Panc1 (cell line): ENCODE data around the gene DPEP2NB. TPM values are rescaled to one million over a fixed set of nuclear protein-coding genes. Genes with fewer than 3 reads are reported as not detected.
"Not testable (repeated sequence)": the region's sequence is repeated elsewhere in the genome, so short reads cannot be mapped to it uniquely, and the experiment has no call there.

Experiments used
- ATAC-seq: fragments of 200-7000 bp; cut with Tn5 transposase; 2 replicates; pipeline ENCODE4 v1.9.1; 2020; ENCODE audit warnings: mild to moderate bottlenecking, moderate library complexity
- BruUV-seq: library from RNA; stranded (reverse); fragments of 400-500 nt; replicated peaks from 2 replicates; lab custom pipeline; 2021; lab: Mats Ljungman, UMichigan
- CTCF ChIA-PET: fragments of 300-600 bp; sonication (Branson Sonifier 250); formaldehyde crosslinking; loops from one replicate; lab custom pipeline; 2022; ENCODE audit warnings: antibody characterized with exemption; lab: Charles Lee
- POLR2A ChIA-PET: fragments of 300-600 bp; sonication (Branson Sonifier 250); formaldehyde crosslinking; loops from one replicate; lab custom pipeline; 2022; ENCODE audit warnings: antibody characterized with exemption; lab: Charles Lee
- DNase-seq: peaks from one replicate; pipeline ENCODE4 v3.0.0-alpha.2; 2010; ENCODE audit warnings: low read depth, low spot score
- H3K27ac ChIP-seq: 2 replicates; pipeline ENCODE4 v1.5.1; 2011; ENCODE audit warnings: mild to moderate bottlenecking, low read length, inconsistent platforms
- H3K27me3 ChIP-seq: fragments of 200-500 bp; sonication (Bioruptor generic); 2 replicates; pipeline ENCODE4 v1.6.0; 2014; ENCODE audit warnings: low read length, inconsistent platforms; ENCODE audit not compliant: control insufficient read depth, insufficient read depth
- H3K36me3 ChIP-seq: fragments of 200-500 bp; sonication (Bioruptor generic); 2 replicates; pipeline ENCODE4 v1.5.1; 2014; ENCODE audit warnings: inconsistent platforms, mild to moderate bottlenecking, low read length, moderate library complexity; ENCODE audit not compliant: control insufficient read depth, insufficient read depth
- H3K4me1 ChIP-seq: 2 replicates; pipeline ENCODE4 v1.5.1; 2011; ENCODE audit warnings: inconsistent platforms, mild to moderate bottlenecking, low read length, moderate library complexity; ENCODE audit not compliant: control insufficient read depth, insufficient read depth
- H3K4me3 ChIP-seq, 2 experiments: 2 replicates each; pipeline ENCODE4 v1.5.1; 2011 to 2012; ENCODE audit warnings: low read depth in 2 of 2, low read length in 2 of 2, mild to moderate bottlenecking in 2 of 2, inconsistent platforms in 1 of 2, moderate library complexity in 1 of 2
- H3K9me3 ChIP-seq: fragments of 200-500 bp; sonication (Bioruptor generic); 2 replicates; pipeline ENCODE4 v1.5.1; 2014; ENCODE audit warnings: low read depth, mild to moderate bottlenecking, inconsistent platforms, low read length, moderate library complexity; ENCODE audit not compliant: control insufficient read depth, insufficient read depth
- POLR2AphosphoS5 ChIP-seq: IDR thresholded peaks from 2 replicates; pipeline ENCODE4 v1.6.1; 2012; ENCODE audit warnings: mild to moderate bottlenecking, low read depth, low read length, moderate library complexity
- SIN3A ChIP-seq: IDR thresholded peaks from 2 replicates; pipeline ENCODE4 v1.6.1; 2012; ENCODE audit warnings: low read depth, mild to moderate bottlenecking, low read length, moderate library complexity, borderline replicate concordance; ENCODE audit not compliant: insufficient read depth
- TCF7L2 ChIP-seq: IDR thresholded peaks from 2 replicates; pipeline ENCODE4 v1.6.1; 2011; ENCODE audit warnings: mild to moderate bottlenecking, low read depth, low read length, inconsistent platforms
- in situ Hi-C: cut with HindIII; loops from 2 replicates; pipeline ENCODE4 v1.10.0; 2016; ENCODE audit warnings: low sequenced_read_pairs, low pct_unique_long_range_greater_than_20kb
- intact Hi-C: fragments of 100-400 bp; cut with micrococcal nuclease; formaldehyde crosslinking; loops from one replicate; pipeline ENCODE4 v1.10.0; 2022; ENCODE audit not compliant: unreplicated experiment
- total RNA-seq: library from RNA; stranded (reverse); gene quantifications from one replicate; pipeline ENCODE4 v1.2.1, GENCODE V29; 2021; ENCODE audit not compliant: unreplicated experiment
- TF ChIP-seq, protein P1 (sequence below): fragments of 450-650 bp; IDR thresholded peaks from 2 replicates; pipeline ENCODE4 v1.5.1; 2017; ENCODE audit warnings: mild to moderate bottlenecking
- TF ChIP-seq, protein P2 (sequence below), 2 experiments: IDR thresholded peaks; 2 replicates each; pipeline ENCODE4 v1.6.1; 2011 to 2012; ENCODE audit warnings: low read depth in 2 of 2, control low read depth in 1 of 2, low read length in 1 of 2, mild to moderate bottlenecking in 1 of 2, moderate library complexity in 1 of 2; ENCODE audit not compliant: insufficient read depth in 1 of 2

DPEP2NB gene
- total RNA-seq, 1 experiment from 2014 or later = not detected

DNA sequence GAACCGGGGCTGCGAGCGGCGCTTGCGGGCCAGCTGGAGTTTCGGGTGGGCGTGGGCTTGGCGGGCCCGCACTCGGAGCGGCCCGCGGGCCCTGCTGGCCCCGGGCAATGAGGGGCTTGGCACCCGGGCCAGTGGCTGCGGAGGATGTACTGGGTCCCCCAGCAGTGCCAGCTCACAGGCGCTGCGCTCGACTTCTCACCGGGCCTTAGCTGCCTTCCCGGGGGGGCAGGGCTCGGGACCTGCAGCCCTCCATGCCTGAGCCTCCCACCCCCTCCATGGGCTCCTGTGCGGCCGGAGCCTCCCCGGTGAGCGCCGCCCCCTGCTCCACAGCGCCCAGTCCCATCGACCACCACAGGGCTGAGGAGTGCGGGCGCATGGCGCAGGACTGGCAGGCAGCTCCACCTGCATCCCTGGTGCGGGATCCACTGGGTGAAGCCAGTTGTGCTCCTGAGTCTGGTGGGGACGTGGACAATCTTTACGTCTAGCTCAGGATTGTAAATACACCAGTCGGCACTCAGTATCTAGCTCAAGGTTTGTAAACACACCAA lies 17.4 kb downstream of the DPEP2NB start:
- H3K27me3 ChIP-seq, H3K4me3 ChIP-seq, H3K36me3 ChIP-seq, POLR2A ChIA-PET, H3K9me3 ChIP-seq, ATAC-seq, DNase-seq, BruUV-seq, in situ Hi-C loops, H3K4me1 ChIP-seq, H3K27ac ChIP-seq, intact Hi-C loops: not testable (repeated sequence)
- CTCF ChIA-PET = interaction anchor here (0.5 to 0.6 kb wide), 2 partner anchors 21 to 39 kb away, joined by 3 read pairs; no protein-coding TSS in a partner anchor

DNA sequence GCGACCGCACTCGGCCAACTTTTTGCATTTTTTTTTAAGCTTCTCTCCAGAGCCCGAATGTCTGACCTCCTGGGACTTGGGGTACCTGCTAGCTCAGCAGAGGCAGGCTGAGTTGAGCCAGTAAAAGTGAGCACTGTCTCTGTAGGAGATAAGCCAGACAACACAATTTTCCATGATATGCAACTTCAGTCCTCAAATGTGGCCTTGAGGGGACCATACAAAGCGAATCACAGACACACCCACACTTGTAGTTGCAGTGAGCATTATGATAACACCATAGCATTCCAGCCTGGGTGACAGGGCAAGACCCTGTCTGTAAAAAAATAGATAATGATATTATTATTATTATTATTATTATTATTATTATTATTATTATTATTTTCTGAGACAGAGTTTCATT lies 19.0 kb downstream of the DPEP2NB start:
- H3K36me3 ChIP-seq = no peaks in the 10 kb centered on the region
- no TSS peak for BruUV-seq
- H3K4me1 ChIP-seq = peaks cover 4% of the 10 kb centered on the region; the same call in 1 of the 2 replicates
- H3K9me3 ChIP-seq = no peaks in the 10 kb centered on the region
- DNase-seq (no peak), ATAC-seq (no peak)
- H3K4me3 ChIP-seq = no peak overlapping the region
- no peaks in the 10 kb centered on the region for H3K27me3 ChIP-seq
- in situ Hi-C loops = no loop called here
- H3K27ac ChIP-seq = no peak overlapping the region
- intact Hi-C loops = no loop called here
- TF ChIP-seq TCF7L2 (no peak), POLR2AphosphoS5 (no peak), SIN3A (no peak)
- TF ChIP-seq, protein P1, sequence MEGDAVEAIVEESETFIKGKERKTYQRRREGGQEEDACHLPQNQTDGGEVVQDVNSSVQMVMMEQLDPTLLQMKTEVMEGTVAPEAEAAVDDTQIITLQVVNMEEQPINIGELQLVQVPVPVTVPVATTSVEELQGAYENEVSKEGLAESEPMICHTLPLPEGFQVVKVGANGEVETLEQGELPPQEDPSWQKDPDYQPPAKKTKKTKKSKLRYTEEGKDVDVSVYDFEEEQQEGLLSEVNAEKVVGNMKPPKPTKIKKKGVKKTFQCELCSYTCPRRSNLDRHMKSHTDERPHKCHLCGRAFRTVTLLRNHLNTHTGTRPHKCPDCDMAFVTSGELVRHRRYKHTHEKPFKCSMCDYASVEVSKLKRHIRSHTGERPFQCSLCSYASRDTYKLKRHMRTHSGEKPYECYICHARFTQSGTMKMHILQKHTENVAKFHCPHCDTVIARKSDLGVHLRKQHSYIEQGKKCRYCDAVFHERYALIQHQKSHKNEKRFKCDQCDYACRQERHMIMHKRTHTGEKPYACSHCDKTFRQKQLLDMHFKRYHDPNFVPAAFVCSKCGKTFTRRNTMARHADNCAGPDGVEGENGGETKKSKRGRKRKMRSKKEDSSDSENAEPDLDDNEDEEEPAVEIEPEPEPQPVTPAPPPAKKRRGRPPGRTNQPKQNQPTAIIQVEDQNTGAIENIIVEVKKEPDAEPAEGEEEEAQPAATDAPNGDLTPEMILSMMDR = no peak
- TF ChIP-seq, protein P2, sequence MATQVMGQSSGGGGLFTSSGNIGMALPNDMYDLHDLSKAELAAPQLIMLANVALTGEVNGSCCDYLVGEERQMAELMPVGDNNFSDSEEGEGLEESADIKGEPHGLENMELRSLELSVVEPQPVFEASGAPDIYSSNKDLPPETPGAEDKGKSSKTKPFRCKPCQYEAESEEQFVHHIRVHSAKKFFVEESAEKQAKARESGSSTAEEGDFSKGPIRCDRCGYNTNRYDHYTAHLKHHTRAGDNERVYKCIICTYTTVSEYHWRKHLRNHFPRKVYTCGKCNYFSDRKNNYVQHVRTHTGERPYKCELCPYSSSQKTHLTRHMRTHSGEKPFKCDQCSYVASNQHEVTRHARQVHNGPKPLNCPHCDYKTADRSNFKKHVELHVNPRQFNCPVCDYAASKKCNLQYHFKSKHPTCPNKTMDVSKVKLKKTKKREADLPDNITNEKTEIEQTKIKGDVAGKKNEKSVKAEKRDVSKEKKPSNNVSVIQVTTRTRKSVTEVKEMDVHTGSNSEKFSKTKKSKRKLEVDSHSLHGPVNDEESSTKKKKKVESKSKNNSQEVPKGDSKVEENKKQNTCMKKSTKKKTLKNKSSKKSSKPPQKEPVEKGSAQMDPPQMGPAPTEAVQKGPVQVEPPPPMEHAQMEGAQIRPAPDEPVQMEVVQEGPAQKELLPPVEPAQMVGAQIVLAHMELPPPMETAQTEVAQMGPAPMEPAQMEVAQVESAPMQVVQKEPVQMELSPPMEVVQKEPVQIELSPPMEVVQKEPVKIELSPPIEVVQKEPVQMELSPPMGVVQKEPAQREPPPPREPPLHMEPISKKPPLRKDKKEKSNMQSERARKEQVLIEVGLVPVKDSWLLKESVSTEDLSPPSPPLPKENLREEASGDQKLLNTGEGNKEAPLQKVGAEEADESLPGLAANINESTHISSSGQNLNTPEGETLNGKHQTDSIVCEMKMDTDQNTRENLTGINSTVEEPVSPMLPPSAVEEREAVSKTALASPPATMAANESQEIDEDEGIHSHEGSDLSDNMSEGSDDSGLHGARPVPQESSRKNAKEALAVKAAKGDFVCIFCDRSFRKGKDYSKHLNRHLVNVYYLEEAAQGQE (IDR thresholded peaks at IDR 0.05; ENCODE audit: insufficient read depth in 1 of 2, low read depth in 2 of 2, low read length in 1 of 2) = no peak
- POLR2A ChIA-PET = interaction anchor here (0.7 kb wide), 1 partner anchor 550 kb away, joined by 7 read pairs; no protein-coding TSS in a partner anchor
- CTCF ChIA-PET = no interaction called here

DNA sequence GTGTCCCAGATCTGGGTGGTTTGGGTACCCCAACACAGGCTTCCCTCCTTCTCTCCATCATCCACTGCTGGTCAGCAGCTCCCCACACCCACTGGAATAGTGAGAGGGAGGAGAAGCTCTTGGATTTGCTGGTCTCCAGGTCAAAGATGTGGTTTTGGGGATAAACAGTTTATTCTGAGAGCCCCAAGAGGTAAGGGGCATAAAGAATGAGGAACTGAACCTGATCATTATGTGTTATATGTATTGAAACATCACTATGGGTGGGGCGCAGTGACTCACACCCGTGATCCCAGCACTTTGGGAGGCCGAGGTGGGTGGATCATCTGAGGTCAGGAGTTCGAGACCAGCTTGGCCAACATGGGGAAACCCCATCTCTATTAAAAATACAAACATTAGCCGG lies 20.3 kb downstream of the DPEP2NB start:
- intact Hi-C loops = no loop called here
- TF ChIP-seq, protein P2 (IDR thresholded peaks at IDR 0.05; ENCODE audit: insufficient read depth in 1 of 2, low read depth in 2 of 2, low read length in 1 of 2) = no peak
- TF ChIP-seq POLR2AphosphoS5 (no peak), TCF7L2 (no peak), SIN3A (no peak)
- TF ChIP-seq, protein P1 = no peak

More for the DNA sequence above, 20.3 kb downstream of the DPEP2NB start:
- H3K27me3 ChIP-seq = no peaks in the 10 kb centered on the region
- no peak overlapping the region for H3K4me3 ChIP-seq
- H3K27ac ChIP-seq = no peak overlapping the region
- H3K9me3 ChIP-seq = no peaks in the 10 kb centered on the region
- no peaks in the 10 kb centered on the region for H3K36me3 ChIP-seq
- ATAC-seq (no peak), DNase-seq (no peak)
- ChIA-PET POLR2A (no interaction called here), CTCF (interaction anchor here (1.0 kb wide), 1 partner anchor 21 kb away, joined by 4 read pairs; no protein-coding TSS in a partner anchor)
- H3K4me1 ChIP-seq = peaks cover 4% of the 10 kb centered on the region; the same call in 1 of the 2 replicates
- in situ Hi-C loops = no loop called here
- BruUV-seq = no TSS peak
